Neural progenitor cell (in vitro differentiated cells): ENCODE measurements around the gene TRPC4. TPM values are rescaled to one million over a fixed set of nuclear protein-coding genes. Genes with fewer than 3 reads are reported as not detected.
A peak's percentile ranks its signal among the peaks of the same experiment; 100 is the strongest.

Source experiments
- DNase-seq: peaks from one replicate; pipeline ENCODE4 v3.0.0-alpha.2; 2016; ENCODE audit warnings: low spot score
- H2AFZ ChIP-seq: fragments of 200-600 bp; sonication (generic); replicated peaks from 2 replicates; pipeline ENCODE4 v1.6.1; 2016; ENCODE audit warnings: antibody characterized with exemption
- H3F3A ChIP-seq: fragments of 200-600 bp; sonication (generic); 2 replicates; pipeline ENCODE4 v1.6.1; 2016; ENCODE audit warnings: antibody characterized with exemption, low read depth
- H3K27ac ChIP-seq: fragments of 200-600 bp; sonication (generic); 2 replicates; pipeline ENCODE4 v1.5.1; 2016; ENCODE audit warnings: mild to moderate bottlenecking
- H3K27me3 ChIP-seq: fragments of 200-600 bp; sonication (generic); 2 replicates; pipeline ENCODE4 v1.6.1; 2016; ENCODE audit warnings: mild to moderate bottlenecking, moderate library complexity
- H3K36me3 ChIP-seq: fragments of 200-600 bp; sonication (generic); 2 replicates; pipeline ENCODE4 v1.5.1; 2016
- H3K4me1 ChIP-seq: fragments of 200-600 bp; sonication (generic); 2 replicates; pipeline ENCODE4 v1.6.1; 2016; ENCODE audit warnings: mixed run types
- H3K4me2 ChIP-seq: fragments of 200-600 bp; sonication (generic); 2 replicates; pipeline ENCODE4 v1.6.1; 2016
- H3K4me3 ChIP-seq: fragments of 200-600 bp; sonication (generic); 2 replicates; pipeline ENCODE4 v1.5.1; 2016
- H3K79me2 ChIP-seq: fragments of 200-600 bp; sonication (generic); 2 replicates; pipeline ENCODE4 v1.6.1; 2016; ENCODE audit warnings: low read depth
- H3K9ac ChIP-seq: fragments of 200-600 bp; sonication (generic); 2 replicates; pipeline ENCODE4 v1.6.1; 2016
- H3K9me3 ChIP-seq: fragments of 200-600 bp; sonication (generic); 2 replicates; pipeline ENCODE4 v1.5.1; 2016; ENCODE audit warnings: low read depth
- H4K20me1 ChIP-seq: fragments of 200-600 bp; sonication (generic); 2 replicates; pipeline ENCODE4 v1.6.1; 2016; ENCODE audit warnings: low read depth
- H3K27ac Mint-ChIP-seq: 3 replicates; pipeline ENCODE4 v1.8.0; 2021; ENCODE audit warnings: mixed read lengths
- H3K27me3 Mint-ChIP-seq: 2 replicates; pipeline ENCODE4 v1.8.0; 2022; ENCODE audit warnings: low read depth, mild to moderate bottlenecking, inconsistent platforms, moderate library complexity, mixed read lengths; ENCODE audit not compliant: insufficient read depth
- H3K36me3 Mint-ChIP-seq: 3 replicates; pipeline ENCODE4 v1.8.0; 2021; ENCODE audit warnings: mixed read lengths
- H3K4me1 Mint-ChIP-seq: 3 replicates; pipeline ENCODE4 v1.8.0; 2021; ENCODE audit warnings: mixed read lengths
- H3K4me3 Mint-ChIP-seq: 3 replicates; pipeline ENCODE4 v1.8.0; 2021; ENCODE audit warnings: mild to moderate bottlenecking, moderate library complexity, mixed read lengths
- H3K9me3 Mint-ChIP-seq: 3 replicates; pipeline ENCODE4 v1.8.0; 2020; ENCODE audit warnings: mixed read lengths
- EZH2 ChIP-seq: fragments of 200-600 bp; sonication (generic); IDR thresholded peaks from 2 replicates; pipeline ENCODE4 v1.6.1; 2017; ENCODE audit warnings: antibody characterized with exemption, mild to moderate bottlenecking, moderate library complexity
- EZH2phosphoT487 ChIP-seq: fragments of 200-600 bp; sonication (generic); IDR thresholded peaks from 2 replicates; pipeline ENCODE4 v1.6.1; 2017; ENCODE audit warnings: antibody characterized with exemption
- total RNA-seq: library from RNA; depleted of rRNA; stranded (reverse); fragments of >200 nt; gene quantifications from 2 replicates; pipeline ENCODE4 v1.2.3, GENCODE V29; 2015; ENCODE audit warnings: low replicate concordance
- TF ChIP-seq, protein P1 (sequence below): fragments of 200-600 bp; sonication (generic); IDR thresholded peaks from 2 replicates; pipeline ENCODE4 v1.5.1; 2017; ENCODE audit warnings: antibody characterized with exemption, mild to moderate bottlenecking

Gene TRPC4
- total RNA-seq, 1 donor from 2014 or later = 21.1 TPM

DNA sequence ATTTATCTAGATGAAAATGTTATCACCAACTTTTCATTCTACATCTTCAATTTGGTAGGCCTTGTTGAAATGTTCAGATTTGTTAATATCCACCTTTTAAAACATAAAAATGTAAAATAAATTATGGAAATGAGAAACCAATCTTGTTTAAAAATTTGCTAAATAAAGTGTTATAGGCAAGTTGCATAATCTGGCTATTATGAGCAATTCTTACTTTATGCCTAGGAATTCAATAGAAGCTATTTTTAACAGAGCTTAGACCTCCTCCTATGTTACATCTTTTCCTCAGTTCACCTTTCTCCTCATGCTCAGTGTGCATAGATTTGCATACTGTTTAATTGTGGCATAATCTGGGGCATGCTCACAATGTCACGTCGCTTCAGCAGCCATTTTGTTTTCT lies 183.1 kb downstream of the TRPC4 start:
- Histone ChIP-seq H3K36me3 (no peaks in the 10 kb centered on the region), H3K27me3 (no peaks in the 10 kb centered on the region), H2AFZ (no peak overlapping the region), H3K9me3 (no peaks in the 10 kb centered on the region), H3K9ac (no peak overlapping the region), H3K27ac (no peak overlapping the region), H3K4me3 (no peak overlapping the region), H3K79me2 (no peaks in the 10 kb centered on the region), H3K4me2 (no peak overlapping the region), H4K20me1 (no peaks in the 10 kb centered on the region), H3K4me1 (no peaks in the 10 kb centered on the region), H3F3A (no peaks in the 10 kb centered on the region)
- DNase-seq = no peak
- H3K4me1 Mint-ChIP-seq = peaks cover 26% of the 10 kb centered on the region
- H3K27ac Mint-ChIP-seq = no peak overlapping the region
- H3K9me3 Mint-ChIP-seq = peaks cover 8% of the 10 kb centered on the region
- no peak for TF ChIP-seq EZH2phosphoT487
- TF ChIP-seq, protein P1, sequence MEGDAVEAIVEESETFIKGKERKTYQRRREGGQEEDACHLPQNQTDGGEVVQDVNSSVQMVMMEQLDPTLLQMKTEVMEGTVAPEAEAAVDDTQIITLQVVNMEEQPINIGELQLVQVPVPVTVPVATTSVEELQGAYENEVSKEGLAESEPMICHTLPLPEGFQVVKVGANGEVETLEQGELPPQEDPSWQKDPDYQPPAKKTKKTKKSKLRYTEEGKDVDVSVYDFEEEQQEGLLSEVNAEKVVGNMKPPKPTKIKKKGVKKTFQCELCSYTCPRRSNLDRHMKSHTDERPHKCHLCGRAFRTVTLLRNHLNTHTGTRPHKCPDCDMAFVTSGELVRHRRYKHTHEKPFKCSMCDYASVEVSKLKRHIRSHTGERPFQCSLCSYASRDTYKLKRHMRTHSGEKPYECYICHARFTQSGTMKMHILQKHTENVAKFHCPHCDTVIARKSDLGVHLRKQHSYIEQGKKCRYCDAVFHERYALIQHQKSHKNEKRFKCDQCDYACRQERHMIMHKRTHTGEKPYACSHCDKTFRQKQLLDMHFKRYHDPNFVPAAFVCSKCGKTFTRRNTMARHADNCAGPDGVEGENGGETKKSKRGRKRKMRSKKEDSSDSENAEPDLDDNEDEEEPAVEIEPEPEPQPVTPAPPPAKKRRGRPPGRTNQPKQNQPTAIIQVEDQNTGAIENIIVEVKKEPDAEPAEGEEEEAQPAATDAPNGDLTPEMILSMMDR = no peak
- no peak for TF ChIP-seq EZH2
- no peak overlapping the region for H3K4me3 Mint-ChIP-seq
- H3K36me3 Mint-ChIP-seq = peaks cover 30% of the 10 kb centered on the region
- no peaks in the 10 kb centered on the region for H3K27me3 Mint-ChIP-seq

- Histone ChIP-seq H3K36me3 (no peaks in the 10 kb centered on the region), H4K20me1 (no peaks in the 10 kb centered on the region), H3K9ac (no peak overlapping the region), H3K9me3 (no peaks in the 10 kb centered on the region), H3K27me3 (no peaks in the 10 kb centered on the region), H3K79me2 (no peaks in the 10 kb centered on the region), H3K4me3 (no peak overlapping the region), H3F3A (no peaks in the 10 kb centered on the region), H3K4me2 (no peak overlapping the region), H3K4me1 (no peaks in the 10 kb centered on the region), H3K27ac (no peak overlapping the region), H2AFZ (no peak overlapping the region)
- Mint-ChIP-seq H3K27me3 (no peaks in the 10 kb centered on the region), H3K36me3 (peaks cover 22% of the 10 kb centered on the region), H3K4me3 (no peak overlapping the region), H3K9me3 (peaks cover 6% of the 10 kb centered on the region), H3K4me1 (peaks cover 38% of the 10 kb centered on the region), H3K27ac (no peak overlapping the region)
- TF ChIP-seq, protein P1 = no peak
- TF ChIP-seq EZH2phosphoT487 = no peak
- no peak for TF ChIP-seq EZH2
- no peak for DNase-seq
These were observed 184.4 kb downstream of the TRPC4 start for GRCh38 chr13:37685206-37685605.

DNA sequence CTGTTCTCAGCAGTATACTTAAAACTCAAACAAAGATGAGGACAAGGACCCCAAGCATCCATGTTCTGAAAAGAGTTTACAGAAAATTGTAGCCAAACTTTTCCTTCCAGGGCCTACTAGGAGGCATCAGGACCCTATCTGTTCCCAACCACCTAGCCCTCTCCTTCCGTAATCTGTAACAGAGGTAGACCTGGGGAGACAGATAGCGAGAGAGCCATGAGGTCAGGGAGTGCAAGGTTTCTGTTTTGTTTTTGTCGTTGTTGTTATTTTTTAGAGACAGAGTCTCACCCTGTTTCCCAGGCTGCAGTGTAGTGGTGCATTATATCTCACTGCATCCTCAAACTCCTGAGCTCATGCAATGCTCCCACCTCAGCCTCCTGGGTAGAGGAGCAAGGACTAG lies 187.1 kb downstream of the TRPC4 start:
- peaks cover 15% of the 10 kb centered on the region for H3K36me3 Mint-ChIP-seq
- Histone ChIP-seq H3K4me3 (no peak overlapping the region), H3K9me3 (no peaks in the 10 kb centered on the region), H3K27ac (no peak overlapping the region), H3K4me1 (no peaks in the 10 kb centered on the region), H3K79me2 (no peaks in the 10 kb centered on the region), H4K20me1 (no peaks in the 10 kb centered on the region), H2AFZ (no peak overlapping the region), H3K27me3 (no peaks in the 10 kb centered on the region), H3K4me2 (no peak overlapping the region), H3K9ac (no peak overlapping the region), H3K36me3 (no peaks in the 10 kb centered on the region), H3F3A (no peaks in the 10 kb centered on the region)
- no peaks in the 10 kb centered on the region for H3K27me3 Mint-ChIP-seq
- TF ChIP-seq EZH2 (no peak), EZH2phosphoT487 (no peak)
- TF ChIP-seq, protein P1 = no peak
- H3K27ac Mint-ChIP-seq = peak overlapping the region; percentile 35
- peaks cover 6% of the 10 kb centered on the region for H3K9me3 Mint-ChIP-seq
- no peak for DNase-seq
- peak overlapping the region; percentile 24 for H3K4me3 Mint-ChIP-seq
- peaks cover 42% of the 10 kb centered on the region for H3K4me1 Mint-ChIP-seq
